GM10847 (cell line): ENCODE measurements around the gene MAPKAP1.

Experiments used
- POLR2A ChIP-seq: IDR thresholded peaks from 2 replicates; pipeline ENCODE4 v1.6.1; 2011; ENCODE audit not compliant: insufficient read length; ENCODE audit errors: extremely low read depth

MAPKAP1 gene

DNA sequence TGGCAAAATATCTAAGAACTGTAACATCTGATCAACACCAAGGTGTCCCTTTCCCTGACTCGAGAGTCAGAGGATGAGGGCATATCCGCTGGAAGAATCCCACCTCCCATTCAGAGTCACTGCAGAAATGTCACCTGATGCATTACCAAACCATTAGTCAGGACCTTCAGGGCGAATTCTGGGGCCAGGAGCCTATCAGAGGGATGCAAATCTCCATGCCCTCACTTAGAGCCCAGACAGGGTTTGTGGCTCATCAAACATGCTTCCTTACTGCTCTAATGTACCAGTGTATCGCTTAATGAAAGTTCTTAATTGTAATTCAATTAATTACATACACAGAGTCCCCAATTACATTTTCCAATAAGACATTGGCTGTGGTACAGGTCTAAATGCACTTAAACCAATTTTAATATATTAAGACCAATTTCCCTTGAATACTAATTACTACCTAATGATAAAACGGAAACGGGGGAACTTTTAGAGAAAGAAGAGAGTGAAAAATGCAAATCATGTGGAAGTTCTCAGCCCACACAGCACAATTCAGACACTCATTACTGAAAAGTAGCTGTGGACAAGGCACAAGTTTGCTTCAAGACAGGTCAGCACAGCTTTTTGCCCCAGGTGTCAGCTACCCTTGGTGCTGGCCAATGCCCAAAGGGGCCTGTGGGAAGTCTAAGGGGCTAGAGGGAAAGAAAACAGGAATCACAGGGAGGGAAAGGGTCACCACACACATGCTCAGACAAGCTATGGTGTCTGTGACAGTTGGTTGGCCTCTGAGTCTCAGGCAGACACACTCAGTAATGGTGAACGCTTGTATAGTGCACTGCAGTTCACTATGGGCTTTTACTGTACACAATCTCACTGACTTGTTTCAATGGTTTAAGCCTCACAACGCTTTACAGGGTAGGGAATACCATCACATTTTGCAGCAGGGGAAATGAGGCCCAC is 211.6 kb downstream of the MAPKAP1 start:
- TF ChIP-seq POLR2A, result no peak

- no peak for TF ChIP-seq POLR2A
These were observed 212.4 kb downstream of the MAPKAP1 start for GRCh38 chr9:125494653-125494915.

GRCh38 chr9:125493881-125494652 is 212.9 kb downstream of the MAPKAP1 start:
- TF ChIP-seq POLR2A, result no peak

DNA sequence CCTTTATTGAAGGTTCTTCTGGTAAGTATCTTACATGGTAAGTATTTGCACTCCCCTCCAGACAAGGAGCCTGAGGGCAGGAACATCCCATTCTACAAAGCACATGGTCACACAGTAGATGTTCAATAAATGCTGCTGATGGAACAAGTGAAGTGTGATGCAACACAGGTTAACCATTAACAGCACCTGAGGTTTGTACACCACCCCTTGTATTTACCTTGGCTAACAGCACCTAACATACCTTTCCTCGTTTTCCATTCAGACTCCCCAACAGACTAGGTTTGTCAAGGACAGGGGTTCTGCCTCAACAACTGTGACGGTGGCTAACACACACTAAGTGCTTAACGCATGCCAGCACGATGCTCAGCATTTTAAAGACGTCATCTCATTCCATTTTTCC is 213.6 kb downstream of the MAPKAP1 start:
- TF ChIP-seq POLR2A, result no peak

- no peak for TF ChIP-seq POLR2A
These were observed 214.3 kb downstream of the MAPKAP1 start for GRCh38 chr9:125492719-125493118.

DNA sequence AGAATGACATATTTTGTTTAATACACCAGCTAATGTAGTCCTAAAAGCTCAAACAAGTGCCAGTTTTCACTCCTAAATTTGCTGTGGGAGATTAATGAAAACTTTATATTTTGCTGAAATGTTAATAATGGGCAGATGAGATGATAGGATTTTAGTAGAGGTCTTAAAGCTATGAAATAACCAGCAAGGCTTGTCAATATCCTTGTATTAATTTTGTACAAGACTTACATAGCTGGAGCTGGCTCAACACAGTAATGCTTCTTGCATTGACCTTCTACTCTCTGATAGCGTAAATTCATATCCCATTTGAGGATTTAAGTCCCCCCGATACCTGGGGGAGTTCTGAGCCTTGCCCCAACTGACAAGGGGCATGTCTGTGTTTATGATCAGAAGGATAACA is 219.2 kb downstream of the MAPKAP1 start:
- TF ChIP-seq POLR2A, result no peak

DNA sequence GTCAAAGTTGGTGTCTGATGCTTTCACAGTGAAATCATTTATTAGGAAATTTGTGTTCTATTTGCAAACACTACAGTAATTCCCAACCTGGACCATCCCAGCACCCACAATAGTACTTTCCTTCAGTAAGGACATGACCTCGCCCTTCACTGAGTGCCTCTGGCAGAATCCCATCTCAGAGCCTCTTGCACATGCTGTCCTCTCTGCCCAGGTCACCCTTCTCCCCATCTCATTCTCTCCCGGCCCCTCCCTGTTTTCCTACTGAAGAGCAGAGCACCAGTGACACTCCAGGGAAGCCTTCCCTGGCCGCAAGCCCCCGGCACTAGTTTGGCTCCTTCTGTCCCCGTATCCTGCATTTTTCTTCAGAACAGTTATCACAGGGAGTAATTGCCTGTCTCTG is 220.4 kb downstream of the MAPKAP1 start:
- no peak for TF ChIP-seq POLR2A

- no peak for TF ChIP-seq POLR2A
These were observed 220.9 kb downstream of the MAPKAP1 start for GRCh38 chr9:125486152-125486508.

DNA sequence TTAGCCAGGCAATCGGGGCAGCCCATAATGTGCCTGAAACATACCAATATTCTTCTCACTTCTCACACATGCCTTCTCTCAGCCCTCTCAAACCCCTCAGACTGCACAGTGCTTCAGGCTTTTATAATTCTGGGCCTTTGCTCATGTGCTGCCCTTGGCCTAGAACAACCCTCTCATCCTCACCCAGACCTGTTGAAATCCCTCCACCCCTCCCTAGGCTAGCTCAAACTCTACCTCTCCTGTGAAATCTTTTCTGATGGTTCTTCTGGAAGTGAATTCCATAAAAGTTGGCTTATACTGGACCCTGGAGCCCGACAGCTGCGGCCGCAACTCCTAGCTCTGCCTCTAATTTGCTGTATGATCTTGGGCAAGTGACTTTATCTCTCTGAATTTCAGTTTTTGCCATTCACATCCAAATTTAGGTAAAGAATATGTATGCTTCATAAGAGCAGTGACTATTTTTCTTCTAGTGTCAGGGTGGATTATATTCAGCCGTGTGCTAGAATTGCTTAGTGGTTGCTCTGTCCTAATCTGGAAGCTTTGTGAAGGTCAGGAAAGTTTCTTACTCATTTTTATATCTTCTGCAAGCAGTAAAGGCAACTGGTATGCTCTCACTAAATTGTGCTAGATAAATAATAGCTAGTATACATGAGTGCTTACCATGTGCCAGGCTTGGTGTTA is 221.4 kb downstream of the MAPKAP1 start:
- TF ChIP-seq POLR2A, result no peak

GRCh38 chr9:125484350-125485282 is 222.4 kb downstream of the MAPKAP1 start:
- no peak for TF ChIP-seq POLR2A

- no peak for TF ChIP-seq POLR2A
These were observed 223.3 kb downstream of the MAPKAP1 start for GRCh38 chr9:125483697-125484096.

DNA sequence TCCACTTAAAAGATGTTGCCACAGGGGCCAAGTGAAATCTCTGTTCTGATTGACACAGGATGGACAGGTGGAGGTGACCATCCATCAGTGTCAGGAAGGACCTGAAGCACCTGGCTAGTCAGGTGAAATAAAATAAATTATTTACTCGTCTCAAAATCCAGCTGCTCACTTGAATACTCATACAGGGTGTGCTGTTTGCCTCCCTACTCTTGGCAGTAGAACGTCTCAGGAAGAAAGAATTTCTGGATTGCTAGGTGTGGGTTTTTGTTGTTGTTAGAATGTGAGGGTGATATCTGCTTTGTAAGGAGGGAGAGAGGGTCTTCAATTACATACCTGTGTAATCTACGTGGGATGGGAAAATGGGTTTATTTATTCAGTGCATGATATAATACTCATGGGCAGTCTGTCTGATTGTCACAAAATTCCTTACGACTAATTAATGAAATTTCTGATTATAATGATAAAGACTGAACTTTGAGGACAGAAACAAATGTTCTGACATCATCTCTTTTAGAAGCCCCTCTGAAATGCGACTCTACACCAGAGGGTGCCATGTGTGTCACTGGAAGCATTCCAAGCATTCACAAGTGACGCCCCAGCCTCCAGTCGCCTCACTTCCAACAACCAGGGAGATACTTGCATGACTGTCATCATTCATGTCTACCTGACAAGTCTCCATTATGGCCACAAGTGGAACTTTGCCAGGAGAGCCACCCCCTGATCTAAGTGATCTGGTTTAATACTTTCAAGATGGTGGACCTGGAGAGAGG is 227.0 kb downstream of the MAPKAP1 start:
- no peak for TF ChIP-seq POLR2A

GRCh38 chr9:125477089-125477544 is 229.9 kb downstream of the MAPKAP1 start:
- no peak for TF ChIP-seq POLR2A

DNA sequence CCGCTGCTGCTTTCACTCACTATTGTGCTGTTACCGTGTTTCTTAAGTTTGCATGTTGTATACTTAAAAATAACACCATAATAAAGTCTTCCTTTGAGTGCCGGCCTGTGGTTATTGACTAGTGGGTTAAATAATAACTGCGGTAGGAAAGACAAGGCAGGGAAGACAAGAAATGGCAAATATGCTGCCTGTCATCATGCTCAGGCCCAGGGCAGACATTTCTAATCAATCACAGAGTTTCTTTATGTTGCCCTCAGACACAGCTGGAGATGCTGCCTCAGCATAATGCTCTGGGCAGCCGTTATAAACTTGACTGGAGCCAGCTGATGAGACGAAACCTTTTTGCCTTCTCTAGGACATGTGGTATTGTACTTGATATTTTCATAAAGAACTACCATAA is 230.4 kb downstream of the MAPKAP1 start:
- no peak for TF ChIP-seq POLR2A

DNA sequence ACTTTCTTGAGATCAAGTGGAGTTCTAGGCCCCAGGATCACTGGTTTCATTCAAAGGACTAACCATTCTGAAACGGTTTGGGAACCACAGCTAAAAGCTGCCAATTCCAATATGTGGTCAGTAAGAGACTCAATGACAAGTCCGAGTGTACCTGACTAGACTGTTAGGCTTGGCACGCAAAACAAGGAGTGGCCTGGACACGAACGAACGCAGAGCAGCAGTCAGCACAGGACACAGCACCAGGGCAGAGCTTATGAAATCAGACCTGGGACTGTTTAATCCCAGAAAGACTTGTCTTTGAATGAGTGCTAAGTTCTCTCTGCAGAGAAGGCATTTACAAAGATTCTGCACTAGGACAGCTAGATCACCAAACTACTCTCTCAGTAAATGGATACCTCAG is 231.6 kb downstream of the MAPKAP1 start:
- TF ChIP-seq POLR2A, result no peak
